ENCODE measurements around the gene NEK1. TPM values are rescaled to one million over a fixed set of nuclear protein-coding genes. Genes with fewer than 3 reads are reported as not detected.

Gene NEK1
- total and polyA plus RNA-seq, 12 donors = 4.2 to 23.0 (median 12.3) TPM

- Histone ChIP-seq H3K27me3 (no peaks in the 10 kb centered on the region), H3K4me3 (no peak overlapping the region), H3K27ac (no peak overlapping the region), H3K36me3 (replicated peaks in 1 of 2) (no peaks in the 10 kb centered on the region), H3K9me3 (replicated peaks in 1 of 3) (peaks cover 0 to 15% (median 9%) of the 10 kb centered on the region in 3 donors), H3K4me1 (replicated peaks in 1 of 2) (no peaks in the 10 kb centered on the region)
- DNase-seq = no peak
- intact Hi-C loops (cut with DNase I) = no loop called here
- TF ChIP-seq POLR2A (IDR thresholded peaks at IDR 0.05) (no peak), CTCF (IDR thresholded peaks at IDR 0.05) (no peak)
These were observed 232.7 kb downstream of the NEK1 start for GRCh38 chr4:169379688-169380087.

GRCh38 chr4:169377367-169377766, 235.0 kb downstream of the NEK1 start:
- H3K4me3 ChIP-seq = no peak overlapping the region
- TF ChIP-seq CTCF (IDR thresholded peaks at IDR 0.05) (no peak), POLR2A (IDR thresholded peaks at IDR 0.05) (no peak)
- no peak for DNase-seq
- no peaks in the 10 kb centered on the region for H3K36me3 ChIP-seq (replicated peaks in 1 of 2)
- H3K9me3 ChIP-seq (replicated peaks in 1 of 3) = peaks cover 0 to 15% (median 9%) of the 10 kb centered on the region in 3 donors
- no peaks in the 10 kb centered on the region for H3K4me1 ChIP-seq (replicated peaks in 1 of 2)
- no peaks in the 10 kb centered on the region for H3K27me3 ChIP-seq
- H3K27ac ChIP-seq = no peak overlapping the region
- intact Hi-C loops (cut with DNase I) = no loop called here

- no peak for DNase-seq
- H3K4me3 ChIP-seq = no peak overlapping the region
- H3K27me3 ChIP-seq = no peaks in the 10 kb centered on the region
- intact Hi-C loops (cut with DNase I) = no loop called here
- no peak overlapping the region for H3K27ac ChIP-seq
- 69 to 83% (median 79%) methylated on average over 1 of the region's 1 CpG for WGBS, 4 donors
- no peak for TF ChIP-seq POLR2A (IDR thresholded peaks at IDR 0.05)
- TF ChIP-seq CTCF (IDR thresholded peaks at IDR 0.05) = no peak
- H3K36me3 ChIP-seq (replicated peaks in 1 of 2) = no peaks in the 10 kb centered on the region
- H3K9me3 ChIP-seq (replicated peaks in 1 of 3) = peaks cover 0 to 15% (median 9%) of the 10 kb centered on the region in 3 donors
- no peaks in the 10 kb centered on the region for H3K4me1 ChIP-seq (replicated peaks in 1 of 2)
These were observed 236.0 kb downstream of the NEK1 start for GRCh38 chr4:169376421-169376820.

- H3K4me3 ChIP-seq = no peak overlapping the region
- no peaks in the 10 kb centered on the region for H3K27me3 ChIP-seq
- intact Hi-C loops (cut with DNase I) = no loop called here
- no peak for TF ChIP-seq POLR2A (IDR thresholded peaks at IDR 0.05)
- TF ChIP-seq CTCF (IDR thresholded peaks at IDR 0.05) = no peak
- WGBS, 4 donors = 81 to 88% (median 86%) methylated on average over 2 of the region's 2 CpGs
- peaks cover 0 to 13% (median 9%) of the 10 kb centered on the region in 3 donors for H3K9me3 ChIP-seq (replicated peaks in 1 of 3)
- H3K27ac ChIP-seq = no peak overlapping the region
- DNase-seq = no peak
- no peaks in the 10 kb centered on the region for H3K36me3 ChIP-seq (replicated peaks in 1 of 2)
- H3K4me1 ChIP-seq (replicated peaks in 1 of 2) = no peaks in the 10 kb centered on the region
These were observed 239.6 kb downstream of the NEK1 start for GRCh38 chr4:169372791-169373190.
